ENCODE data around the gene KANSL1L.

Gene KANSL1L

DNA sequence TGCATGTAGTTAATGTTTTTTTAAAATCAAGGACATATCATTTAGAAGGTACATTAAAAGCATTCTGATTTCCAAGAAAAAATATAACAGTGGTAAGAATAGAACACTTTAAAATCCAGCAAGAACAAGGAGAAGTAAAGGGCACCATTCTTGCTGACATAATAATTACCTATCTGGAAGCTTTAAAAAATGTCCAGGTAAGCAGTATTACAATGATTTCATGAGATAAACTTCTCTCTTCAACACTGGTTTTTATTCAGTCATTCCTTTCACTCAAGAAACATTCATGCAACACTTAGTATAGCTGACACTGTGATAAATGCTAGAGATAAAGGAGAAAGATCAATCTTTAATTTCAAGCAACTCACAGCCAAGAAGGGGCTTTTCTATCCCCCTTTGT is 2.9 kb upstream of the KANSL1L start:
- DNase-seq: no peak

DNA sequence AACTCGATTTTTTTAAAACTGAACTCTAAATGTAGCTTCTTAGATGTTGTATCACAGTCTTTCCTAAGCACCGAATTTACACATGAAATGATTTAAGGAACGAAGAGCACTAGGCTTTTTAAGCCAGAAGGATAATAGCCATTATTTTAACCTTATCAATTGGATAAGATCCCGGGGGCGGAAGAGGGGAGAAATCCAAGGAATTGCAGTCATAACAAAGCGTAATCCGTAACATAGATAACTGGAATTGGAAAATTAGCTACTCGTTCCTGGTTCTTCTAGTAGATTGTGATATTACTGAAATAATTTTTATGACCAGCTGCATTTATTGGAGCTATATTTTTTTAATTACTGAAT is 988 bp upstream of the KANSL1L start:
- no peak for DNase-seq

DNA sequence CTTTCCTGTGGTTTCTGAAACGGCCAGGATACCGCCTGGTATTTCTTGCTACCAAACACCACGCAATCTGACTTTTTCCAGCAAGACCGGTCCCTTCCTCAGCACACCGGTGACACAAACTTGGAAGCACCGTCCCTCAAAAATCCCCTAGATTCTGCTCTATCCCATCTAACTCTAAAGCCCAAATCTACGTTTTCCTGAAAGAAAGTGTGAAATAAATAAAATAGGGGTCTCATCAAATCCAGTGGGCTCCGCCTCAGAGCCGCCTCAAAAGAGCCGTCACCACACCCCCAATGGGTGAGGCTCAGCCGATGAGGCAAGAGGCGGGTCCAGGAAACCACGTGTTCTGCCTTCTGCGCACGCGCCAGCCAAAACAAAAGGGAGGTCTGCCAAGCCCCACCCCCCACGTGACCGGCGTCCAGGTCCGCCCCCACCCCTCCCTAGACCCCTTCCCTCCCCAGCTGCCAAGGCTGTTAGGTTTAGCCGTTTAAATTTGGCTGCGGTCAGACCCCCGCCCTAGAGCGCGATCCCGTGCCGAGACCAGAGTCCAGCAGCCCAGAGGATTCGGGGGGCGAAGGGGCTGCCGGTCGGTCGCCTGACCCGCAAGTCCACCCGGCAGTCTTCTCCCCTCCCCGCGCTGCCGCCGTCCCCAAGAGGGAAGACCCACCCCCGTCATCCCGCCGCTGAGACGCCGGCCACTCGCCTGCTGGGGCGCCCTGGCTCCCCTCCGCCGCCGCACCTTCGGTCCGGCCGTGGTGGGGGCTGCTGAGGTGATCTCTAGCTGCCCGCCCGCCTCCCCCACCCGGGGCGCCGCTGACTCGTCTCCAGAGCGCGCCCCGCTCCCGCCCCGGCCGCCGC is 534 bp downstream of the KANSL1L start:
- peak; percentile 92 for DNase-seq

DNA sequence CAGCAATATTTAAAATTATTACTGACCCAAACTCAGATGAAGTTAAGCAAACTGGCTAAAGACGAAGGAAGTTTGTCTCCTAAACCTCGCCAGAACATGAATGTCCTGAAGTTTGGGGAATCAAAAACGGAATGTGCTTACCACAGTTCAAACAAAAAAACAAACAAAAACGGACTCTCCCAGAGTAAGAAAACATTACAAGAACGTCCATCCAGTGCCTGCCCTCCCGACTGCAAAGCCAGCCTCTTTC is 1.1 kb downstream of the KANSL1L start:
- DNase-seq: no peak

DNA sequence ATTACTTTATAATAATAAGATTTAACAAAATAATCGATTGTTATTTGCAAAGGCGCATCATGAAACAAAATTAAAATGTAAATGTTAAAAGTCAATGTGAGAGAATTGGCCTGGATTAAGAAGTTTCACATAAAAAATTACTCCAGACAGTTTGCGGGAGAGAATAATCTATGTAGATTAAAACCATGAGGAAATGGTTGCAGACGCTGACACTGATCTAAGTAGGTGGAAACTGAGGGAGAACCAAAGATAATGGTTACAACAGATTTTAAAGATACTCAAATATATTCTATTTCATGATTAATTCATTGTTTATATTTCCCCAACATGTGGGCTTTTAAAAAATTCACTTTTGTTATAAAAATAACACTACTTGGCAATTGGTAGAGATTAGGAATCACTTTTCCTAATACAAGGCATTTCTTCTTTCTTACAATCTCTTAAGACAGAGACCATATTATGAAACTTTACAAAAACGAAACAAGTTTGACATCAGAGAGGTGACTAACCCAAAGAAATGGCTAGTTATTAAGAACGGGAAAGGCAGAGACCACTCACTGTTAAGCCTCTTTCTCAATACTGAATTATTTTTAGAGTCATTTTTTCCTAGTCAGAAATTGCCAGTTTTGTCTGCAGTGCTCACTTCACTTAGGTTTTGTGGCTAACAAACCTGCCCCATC is 1.6 kb downstream of the KANSL1L start:
- no peak for DNase-seq

DNA sequence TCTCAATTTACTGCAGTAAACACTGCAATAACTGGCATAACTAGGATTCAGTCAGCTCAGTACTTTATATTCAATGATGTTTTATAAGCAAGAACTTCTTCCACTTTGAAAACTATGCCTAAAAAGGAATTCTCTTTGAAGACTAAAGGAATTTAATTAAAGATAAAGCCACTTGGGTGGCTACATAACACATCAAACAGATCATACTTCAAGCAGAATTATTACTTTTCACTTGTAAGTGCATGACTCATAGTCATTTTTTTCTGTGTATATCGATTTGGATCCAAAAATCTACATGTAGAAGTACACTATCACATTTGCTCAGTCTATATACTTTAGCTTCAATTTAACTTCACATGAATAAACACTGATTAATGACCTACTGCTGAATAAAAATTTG is 4.0 kb downstream of the KANSL1L start:
- DNase-seq: no peak

DNA sequence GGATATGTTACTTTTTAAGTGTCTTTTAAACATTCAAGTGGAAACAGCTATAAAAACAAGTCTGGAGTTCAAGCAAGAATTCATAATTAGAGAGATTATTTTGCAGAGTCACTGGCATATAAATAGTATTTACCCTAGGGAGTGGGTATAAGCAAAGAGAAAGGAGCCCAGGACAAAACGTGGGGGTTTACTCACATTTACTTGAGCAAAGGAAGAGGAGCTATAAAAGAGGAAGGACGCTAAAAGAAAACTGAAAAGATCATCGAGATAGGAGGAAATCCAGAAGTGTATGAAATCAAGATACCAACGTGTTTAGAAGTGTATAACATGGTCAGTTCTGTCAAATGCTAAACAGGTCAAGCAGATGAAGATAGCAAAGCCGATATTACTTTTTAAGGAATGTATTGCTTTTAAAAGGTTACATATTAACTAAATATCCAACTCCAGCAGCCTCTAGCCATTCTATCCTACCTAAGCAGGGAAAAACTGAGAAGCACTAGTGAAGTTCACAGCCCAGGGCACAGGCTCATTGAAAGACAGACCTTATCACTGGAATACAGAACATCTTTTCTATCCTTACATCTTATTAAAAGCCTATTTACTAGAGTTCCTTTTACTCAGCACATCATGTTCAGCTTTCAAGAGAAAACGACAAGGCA is 8.6 kb downstream of the KANSL1L start:
- no peak for DNase-seq

DNA sequence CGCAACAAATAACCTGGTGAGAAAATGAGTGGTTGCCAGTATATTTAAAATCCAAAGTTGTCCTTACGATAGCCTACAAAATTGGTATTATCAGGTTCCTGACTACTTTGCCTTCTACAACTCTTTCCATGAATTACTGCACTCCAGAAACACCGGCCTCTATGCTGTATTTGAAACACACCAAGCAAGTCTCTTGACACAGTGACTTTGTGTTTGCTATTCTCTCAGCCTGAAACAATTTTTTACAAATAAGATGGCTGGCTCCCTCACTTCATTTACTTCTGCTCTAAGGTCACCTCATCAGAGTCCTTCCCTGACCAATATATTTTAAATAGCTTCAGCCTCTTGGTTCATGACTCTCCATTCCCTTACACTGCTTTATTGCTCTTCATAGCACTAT is 12.2 kb downstream of the KANSL1L start:
- no peak for DNase-seq

DNA sequence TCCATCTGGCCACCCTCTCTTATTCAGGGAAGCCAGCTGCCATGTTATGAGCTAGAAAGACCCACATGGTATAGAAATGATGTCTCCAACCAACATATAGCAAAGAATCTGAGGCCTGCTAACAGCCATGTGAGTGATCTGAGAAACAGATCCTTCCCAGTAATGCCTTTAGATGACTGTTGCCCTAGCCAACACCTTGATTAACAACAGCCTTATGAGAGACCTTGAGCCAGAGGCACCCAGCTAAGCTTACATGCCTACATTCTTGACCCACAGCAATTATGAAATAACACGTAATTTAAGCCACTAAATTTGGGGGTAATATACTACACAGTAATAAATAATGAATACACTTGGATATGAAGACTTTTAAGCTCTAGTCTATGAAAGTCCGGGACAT is 13.0 kb downstream of the KANSL1L start:
- no peak for DNase-seq

DNA sequence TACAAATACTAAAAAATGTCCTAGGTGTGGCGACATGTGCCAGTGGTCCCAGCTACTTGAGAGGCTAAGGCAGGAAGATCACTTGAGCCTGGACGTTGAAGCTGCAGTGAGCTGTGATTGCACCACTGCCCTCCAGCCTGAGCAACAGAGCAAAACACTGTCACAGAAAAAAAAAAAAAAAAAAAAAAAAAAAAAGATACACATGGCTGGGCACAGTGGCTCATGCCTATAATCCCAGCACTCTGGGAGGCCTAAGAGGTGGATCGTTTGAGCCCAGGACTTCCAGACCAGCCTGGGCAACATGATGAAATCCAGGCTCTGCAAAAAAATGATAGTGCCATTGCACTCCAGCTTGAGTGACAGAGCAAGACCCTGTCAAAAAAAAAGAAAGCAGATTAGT is 13.7 kb downstream of the KANSL1L start:
- DNase-seq: no peak

DNA sequence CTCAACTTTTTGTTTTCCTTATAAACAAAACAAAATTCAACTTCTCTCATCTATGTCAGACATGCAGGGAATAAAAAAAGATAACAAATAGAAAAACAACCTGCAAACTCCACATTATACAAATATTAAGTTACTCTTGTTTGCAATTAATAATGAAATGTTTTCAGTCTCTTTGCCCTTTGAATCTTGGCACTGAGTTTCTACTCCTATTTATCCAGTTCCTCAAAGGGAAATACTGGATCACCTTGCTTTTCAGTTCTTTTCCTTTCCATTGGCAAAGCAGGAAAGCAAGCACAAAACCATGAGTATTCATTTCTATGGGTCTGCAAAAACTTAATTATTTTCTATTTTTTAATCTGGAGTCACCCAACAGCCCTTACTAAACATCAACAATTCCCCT is 23.6 kb downstream of the KANSL1L start:
- no peak for DNase-seq

DNA sequence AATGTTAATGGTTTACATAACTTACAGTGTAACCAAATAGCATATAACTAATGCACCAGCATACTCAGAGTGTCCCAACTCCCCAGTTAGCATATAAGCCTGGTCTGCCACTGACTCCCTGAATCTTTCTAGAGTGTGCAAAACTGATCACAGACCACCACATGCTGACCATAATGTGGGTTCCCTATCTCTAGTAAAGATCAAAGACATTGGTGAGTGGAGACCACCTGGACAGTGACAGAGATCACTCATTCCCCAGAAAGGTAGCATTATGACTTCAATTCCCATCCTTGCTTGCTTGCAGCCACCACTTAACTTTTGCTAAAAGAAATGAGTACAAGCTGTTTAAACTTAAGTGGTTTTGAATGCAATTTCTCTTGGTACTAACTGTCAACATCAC is 39.0 kb downstream of the KANSL1L start:
- no peak for DNase-seq

DNA sequence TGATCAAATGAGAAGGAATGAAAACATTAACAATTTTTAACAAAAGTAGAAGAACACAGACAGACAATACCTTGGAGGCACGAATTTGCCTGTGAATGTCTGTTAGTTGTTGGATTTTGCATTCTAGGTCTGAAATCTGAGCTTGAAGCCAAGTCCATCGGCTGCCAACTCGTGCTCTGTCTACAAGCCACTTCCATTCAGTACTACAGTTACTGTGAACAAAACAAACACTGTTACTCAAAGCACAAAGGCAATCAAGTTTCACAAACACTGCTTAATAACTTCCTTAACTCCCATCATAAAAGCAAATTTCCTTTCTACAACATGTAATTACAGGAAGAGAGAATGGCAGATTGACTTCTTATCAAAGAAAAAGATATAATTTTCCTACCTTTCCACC is 42.2 kb downstream of the KANSL1L start:
- peak; percentile 8 for DNase-seq

DNA sequence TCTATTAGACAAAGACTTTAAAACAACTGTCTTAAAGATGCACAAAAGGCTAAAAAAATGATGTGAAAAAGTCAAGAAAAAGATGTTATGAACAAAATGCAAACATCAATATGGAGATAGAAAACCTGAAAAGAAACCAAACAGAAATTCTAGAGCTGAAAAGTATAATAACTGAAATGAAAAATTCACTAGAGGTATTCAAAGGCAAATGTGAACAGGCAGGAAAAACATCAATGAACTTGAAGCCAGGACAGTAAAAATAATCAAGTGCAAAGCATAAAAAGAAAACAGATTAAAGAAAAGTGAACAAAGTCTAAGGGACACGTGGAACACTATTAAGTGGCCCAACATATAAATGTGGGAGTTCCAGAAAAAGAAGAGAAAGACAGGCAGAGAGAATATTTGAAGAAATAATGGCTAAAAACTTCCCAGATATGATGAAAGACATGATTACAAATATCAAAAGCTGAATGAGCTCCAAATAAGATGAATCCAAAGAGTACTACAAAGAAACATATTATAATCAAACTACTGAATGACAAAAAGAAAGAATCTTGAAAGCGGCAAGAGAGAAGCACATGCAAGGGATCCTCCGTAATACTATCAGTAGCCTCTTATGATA is 57.5 kb downstream of the KANSL1L start:
- no peak for DNase-seq

DNA sequence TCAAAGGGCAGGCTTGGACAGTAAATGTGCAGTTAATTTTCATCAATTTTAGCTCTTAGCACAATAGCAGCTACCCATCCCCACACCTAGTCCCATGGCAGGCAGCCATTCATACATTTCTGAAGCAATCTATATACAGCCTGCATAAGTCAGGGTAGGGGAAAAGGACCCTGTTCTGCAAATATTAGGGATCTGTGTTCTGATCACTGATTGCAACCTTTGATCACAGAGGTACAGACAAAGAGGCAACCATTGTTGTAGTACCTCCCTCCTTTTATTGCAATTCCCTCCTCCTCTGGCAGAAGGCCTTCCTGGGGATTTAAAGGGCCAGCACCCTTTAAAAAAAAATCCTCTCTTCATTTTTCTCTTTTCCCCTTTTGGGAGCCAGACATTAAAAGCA is 58.3 kb downstream of the KANSL1L start:
- DNase-seq: no peak

DNA sequence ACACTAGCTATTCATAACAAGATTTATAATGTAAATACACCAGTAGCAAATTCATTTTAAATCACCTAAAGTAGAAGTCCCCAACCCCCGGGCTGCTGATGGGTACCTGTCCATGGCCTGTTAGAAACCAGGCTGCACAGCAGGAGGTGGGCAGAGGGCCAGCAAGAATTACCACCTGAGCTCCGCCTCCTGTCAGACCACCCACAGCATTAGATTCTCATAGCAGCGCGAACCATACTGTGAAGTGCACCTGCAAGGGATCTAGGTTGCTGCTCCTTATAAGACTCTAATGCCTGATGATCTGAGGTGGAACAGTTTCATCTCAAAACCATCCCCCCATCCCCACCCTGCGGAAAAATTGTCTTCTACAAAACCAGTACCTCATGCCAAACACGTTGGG is 71.3 kb downstream of the KANSL1L start:
- no peak for DNase-seq

DNA sequence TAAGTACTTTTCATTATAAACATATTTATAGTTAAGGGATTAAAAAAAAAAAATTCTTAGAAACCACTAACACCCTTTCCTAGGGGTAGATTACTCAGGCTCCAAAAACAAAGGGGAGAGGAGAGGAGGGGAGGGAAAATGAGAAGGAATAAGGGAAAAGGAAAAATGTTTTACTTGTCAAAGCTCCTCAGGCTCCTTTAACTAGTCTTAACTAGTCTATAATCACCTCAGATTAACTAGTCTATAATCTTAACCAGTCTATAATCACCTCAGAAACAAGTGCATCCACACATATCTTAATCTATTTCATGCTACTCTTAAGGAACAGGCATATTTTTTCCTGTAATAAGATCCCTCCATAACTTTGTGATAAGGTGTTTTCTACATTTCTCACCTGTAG is 76.4 kb downstream of the KANSL1L start:
- no peak for DNase-seq

DNA sequence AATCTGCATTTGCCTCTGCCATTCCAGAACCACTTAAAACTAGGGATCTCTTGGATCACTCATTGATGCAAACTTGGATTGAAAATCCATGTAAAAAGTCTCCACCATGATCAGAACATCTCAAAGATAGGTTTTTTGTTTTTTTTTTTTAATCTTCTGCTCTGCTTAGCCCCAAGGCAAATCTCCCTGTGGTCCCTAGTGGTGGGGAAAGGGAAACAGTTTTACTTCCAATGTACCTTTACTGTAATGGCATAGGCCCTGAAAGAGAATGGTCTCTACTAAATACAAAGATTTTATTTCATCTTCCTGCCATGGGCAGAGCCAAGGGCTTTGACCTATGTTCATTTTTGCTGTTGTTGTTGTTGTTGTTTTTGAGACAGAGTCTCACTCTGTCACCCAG is 78.4 kb downstream of the KANSL1L start:
- DNase-seq: no peak

DNA sequence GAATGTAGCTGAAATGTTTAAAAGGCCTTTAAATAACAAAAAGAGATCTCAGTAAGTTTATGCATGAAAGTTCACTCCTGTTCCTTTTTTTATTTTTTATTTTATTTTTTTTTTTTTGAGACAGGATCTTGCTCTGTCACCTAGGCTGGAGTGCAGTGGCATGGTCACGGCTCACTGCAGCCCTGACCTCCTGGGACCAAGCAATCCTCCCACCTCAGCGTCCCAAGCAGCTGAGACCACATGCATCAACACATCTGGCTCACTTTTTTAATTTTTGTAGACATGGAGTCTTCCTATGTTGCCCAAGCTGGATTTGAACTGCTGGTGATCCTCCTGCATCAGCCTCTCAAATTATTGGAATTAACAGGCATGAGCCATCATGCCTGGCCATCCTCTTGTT is 84.3 kb downstream of the KANSL1L start:
- DNase-seq: no peak

DNA sequence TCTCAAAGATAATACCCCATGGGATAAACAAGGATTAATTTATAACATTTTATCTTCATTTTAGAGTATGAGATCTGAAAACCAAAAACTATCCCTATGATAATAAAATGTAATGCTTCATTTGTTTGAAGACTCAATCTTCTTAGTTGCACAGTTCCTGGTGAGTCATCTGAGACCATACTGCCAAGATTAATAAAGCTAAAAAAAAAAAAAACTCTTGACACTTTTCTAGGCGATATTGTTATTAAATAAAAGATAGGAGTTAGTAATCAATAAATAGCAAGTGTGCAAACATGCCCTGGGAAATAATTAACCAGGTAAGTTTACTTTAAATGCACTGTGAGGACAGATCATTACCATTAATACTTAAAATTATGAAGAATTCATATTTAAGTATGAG is 84.9 kb downstream of the KANSL1L start:
- no peak for DNase-seq

DNA sequence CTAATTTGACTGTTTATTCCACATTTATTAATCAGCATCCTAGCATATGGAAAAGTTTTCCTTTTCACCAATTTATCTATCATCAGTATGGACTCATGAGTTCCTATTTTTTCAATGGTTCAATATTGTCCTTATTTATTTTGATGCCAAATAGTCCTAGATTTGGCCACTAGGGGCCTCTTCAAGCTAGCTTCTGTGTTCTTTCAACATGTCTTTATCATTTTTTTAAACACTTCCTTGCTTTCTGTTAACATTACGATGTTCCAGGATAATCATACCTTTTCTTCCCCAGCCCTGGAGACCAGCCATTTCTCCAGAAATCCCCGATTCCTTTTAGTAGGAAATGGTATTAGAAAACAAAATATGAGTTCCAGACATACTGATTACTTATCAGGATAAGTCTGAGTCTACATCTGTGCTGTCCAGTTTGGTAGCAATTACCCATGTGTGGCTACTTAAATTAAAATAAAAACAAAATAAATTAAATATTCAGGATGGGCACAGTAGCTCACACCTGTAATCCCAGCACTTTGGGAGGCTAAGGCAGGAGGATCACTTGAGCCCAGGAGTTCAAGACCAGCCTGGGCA is 98.2 kb downstream of the KANSL1L start:
- no peak for DNase-seq

DNA sequence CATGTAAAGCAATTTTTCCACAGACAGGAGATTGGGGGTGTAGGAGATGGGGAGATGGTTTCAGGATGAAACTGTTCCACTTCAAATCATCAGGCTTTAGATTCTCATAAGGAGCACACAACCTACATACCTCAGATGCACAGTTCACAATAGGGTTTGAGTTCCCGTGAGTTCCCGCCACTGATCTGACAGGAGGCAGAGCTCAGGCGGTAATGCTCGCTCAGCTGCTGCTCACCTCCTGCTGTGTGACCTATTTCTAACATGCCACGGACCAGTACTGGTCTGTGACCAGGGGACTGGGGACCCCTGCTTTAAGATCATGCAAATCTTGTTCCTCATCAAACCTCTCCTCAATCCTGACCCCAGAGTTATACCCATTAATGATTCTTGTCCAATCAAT is 98.7 kb downstream of the KANSL1L start:
- DNase-seq: no peak

DNA sequence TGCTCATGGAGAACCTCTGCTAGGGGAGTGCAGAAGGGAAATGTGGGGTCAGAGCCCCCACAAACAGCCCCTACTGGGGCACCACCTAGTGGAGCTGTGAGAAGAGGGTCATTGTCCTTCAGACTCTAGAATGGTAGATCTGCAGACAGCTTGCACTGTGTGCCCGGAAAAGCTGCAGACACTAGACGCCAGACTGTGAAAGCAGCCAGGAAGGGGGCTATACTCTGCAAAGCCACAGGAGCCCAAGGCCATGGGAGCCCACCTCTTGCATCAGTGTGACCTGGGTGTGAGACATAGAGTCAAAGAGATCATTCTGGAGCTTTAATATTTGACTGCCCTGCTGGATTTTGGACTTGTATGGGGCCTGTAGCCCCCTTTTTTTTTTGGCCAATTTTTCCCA is 107.9 kb downstream of the KANSL1L start:
- no peak for DNase-seq

DNA sequence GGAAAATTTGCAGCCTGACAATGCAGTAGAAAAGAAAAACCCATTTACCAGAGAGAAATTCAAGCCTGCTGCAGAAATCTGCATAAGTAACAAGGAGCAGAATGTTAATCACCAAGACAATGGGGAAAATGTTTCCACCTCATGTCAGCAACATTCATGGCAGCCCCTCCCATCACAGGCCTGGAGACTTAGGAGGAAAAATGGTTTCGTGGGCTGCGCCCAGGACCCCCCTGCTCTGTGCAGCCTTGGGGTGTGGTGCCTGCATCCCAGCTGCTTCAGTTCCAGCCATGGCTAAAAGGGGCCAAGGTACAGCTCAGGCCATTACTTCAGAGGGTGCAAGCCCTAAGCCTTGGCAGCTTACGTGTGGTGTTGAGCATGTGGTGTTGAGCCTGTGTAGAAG is 115.4 kb downstream of the KANSL1L start:
- DNase-seq: no peak
